ENCODE measurements around the gene HK3.
A peak's percentile ranks its signal among the peaks of the same experiment; 100 is the strongest.

HK3 gene

DNA sequence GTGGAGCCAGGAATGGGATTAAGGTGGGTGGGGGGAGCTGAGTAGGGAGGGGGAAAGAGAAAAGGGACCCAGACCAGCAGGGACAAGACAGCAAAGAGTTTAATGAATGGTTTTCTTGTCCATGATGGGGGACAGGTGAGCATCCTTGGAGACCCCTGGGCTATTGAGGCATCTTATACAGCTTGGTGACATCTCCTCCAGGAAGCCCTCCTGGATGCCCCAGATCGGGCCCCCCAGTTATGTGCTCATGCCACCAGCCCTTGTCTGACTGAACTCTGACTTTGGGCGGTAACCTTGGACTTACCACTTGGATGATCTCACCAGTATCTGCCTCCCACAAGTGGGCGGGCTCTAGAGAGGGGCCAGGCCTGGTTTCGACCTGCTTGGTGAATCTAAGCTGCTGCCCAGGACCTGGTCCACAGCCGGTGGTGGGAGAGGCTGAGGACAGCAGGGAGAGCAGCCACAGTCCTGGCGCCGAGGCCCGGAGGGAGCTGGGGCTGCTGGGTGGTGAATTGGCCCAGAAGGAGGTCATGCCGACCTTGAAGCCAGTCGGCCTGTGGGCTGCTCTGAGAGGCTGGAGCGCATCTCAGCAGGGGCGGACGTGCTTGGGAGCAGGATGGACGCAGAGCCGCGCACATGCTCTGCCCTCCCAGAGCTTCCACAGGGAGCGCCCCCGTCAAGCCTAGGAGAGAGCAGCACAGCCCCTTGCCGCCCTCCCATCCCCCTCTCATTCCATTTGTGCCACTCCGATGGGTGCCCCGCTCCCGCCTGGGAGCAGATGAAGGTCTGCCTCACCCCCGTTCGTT lies 52.6 kb downstream of the HK3 start:
- DNase-seq: no peak

DNA sequence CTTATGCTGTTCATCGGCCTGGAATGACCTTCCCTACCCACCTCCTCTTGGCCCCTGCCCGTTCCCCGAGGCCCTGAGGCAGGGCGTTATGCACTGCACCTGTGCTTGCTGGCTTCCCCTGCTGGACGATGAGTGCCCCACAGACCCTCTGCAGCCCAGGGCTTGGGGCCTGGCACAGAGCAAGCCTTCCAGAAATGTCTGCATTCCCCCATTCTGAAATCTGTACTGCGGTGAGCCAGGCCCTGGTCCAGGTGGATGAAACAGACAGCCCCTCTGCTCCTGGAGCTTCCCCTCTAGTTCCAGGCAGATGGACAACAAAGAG lies 53.8 kb downstream of the HK3 start:
- DNase-seq: no peak

DNA sequence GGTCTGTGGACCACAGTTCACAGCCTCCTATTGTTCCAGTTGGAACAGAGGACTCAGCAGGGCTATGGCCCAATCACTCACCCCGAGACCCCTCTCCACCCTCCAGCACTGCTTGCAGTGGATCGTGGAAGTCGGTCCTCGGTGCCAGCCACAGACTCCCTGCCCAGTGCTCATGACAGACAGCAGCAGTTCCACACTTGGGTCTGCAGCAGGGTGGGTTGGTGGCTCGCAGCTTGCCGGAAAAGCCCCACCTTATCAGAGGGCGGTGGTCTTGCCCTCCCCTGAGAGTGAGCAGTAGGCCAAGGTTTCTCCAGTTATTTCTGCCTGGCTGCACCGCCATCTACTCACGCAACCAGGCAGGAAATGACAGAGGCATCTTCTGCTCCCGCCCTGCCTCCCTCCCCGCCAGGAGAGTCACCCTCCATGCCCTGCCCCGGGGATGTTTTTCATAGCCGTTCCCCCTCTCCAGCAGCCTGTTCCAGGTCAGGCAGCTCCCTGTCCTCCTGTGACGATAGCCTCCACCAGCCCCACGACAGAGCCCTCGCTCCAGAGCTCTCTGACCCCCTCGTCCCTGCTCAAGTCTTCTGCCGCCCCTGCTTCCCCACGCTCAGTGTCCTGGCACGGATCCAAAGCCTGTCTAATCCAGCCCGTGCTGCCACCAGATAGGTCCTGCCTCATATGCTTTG lies 54.3 kb downstream of the HK3 start:
- no peak for DNase-seq

DNA sequence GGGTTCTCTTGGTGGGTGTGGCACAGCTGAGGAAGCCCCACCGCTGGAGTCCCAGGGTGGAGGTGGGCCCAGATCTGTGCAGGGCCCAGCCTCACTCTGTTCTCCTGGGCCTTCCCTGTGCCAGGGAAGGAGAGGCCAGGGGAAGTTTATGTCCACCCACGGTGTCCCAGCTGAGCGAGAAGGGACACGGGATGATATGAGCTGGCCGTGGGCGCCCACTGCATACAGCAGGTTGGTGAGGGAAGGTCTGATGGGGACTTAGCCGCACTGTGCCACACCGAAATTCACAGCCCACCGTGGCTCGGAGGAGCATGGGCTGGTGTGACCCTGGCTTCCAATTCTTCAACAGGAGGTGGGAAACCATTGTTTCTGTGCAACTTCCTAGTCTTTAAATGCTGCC lies 54.9 kb downstream of the HK3 start:
- DNase-seq: no peak

DNA sequence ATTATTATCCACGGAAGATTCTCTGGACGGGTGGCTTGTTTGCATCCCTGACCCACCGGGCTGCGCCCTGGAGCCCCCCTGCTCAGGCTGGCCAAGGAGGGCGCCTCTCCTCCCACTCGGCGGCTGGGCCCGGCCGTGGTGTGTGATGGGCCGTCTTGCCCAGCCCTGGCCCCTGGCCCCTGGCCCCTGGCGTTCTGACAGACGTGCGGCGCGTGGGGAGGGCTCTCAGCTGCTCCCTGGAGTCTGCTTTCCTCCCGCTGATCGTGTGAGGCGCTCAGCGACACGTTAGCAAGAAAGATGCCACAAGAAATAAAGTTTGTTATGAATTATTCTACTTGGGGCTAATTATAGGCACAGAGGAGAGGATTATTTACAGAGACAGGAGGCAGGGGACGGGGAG lies 55.5 kb downstream of the HK3 start:
- no peak for DNase-seq

DNA sequence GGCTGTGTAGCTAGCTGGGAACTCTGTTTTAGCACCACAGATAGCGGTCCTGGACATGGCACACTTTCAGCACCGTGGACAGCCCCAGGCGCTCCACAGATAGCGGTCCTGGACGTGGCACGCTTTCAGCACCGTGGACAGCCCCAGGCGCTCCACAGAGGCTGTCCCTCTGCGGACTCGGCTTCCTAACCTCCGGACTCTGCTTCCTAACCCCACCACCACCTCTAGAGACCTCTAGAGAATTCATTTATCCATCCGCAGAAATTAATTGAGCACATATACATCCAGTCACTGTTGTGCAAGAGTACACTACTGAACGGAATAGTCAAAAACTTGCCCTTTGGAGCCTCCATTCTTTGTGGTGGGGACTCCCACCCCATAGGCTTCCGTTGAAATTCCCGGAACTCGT lies 61.4 kb downstream of the HK3 start:
- peak in 3 of 4 experiments; percentile 19 to 51 (median 31) for DNase-seq

DNA sequence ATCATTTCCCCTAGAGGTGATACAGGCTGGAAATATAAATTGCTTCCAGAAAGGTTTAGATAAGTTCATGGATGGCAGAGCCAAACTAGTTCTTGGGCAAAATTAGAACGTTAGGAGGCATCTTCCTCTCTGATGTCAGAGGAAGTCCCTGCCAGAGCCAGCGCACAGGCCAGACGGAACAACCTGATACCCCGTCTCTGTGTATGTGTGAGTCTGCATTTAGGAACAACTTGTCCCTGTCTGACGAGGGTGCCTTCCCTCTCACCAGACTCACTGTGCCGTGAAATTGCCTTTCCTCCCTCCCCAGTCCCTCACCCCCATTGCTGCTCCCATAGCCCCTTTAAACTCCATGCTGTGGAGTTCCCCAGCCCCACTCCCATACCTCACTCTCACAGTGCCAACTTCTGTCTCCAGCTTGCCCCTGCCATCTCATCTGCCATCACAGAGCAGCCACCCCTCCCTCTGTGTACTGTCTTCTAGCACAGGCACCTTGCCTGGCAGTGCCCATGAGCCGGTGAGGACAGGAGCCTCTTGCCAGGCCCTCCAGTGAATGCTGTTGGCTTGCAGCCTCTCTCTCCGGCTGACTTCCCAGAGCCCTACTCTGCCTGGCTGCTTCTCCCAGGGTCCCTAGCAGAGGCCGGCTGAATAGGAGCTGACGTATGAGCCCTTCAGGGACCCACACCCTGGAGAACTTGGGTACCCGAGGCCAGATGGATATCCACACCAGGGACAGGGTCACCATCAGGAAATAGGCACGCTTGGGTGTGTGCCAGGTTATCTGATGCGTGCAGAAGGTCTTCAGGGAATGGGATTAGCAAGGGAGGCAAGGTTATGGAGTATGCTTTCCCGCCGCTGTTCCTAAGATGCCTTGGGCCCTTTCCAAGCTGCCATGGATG lies 62.1 kb downstream of the HK3 start:
- DNase-seq: no peak

DNA sequence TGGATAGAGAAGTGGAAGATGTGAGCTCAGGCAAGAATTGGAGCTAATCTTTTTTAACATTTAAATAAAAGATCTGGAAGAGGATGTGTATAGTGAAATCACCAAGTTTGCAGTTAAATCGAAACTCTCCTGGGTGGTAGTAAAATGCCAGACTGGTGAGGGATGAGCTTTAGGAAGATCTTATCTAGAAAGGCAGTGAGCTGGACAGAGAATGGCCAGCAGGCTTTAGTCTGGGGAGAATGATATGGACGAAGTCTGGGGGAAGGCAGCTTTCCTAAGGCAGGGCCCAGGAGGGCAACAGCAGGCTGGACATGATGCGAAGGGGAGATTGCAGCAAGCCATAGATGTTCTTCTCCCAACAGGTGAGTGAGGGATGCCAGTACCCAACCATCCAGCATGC lies 63.2 kb downstream of the HK3 start:
- DNase-seq: no peak

DNA sequence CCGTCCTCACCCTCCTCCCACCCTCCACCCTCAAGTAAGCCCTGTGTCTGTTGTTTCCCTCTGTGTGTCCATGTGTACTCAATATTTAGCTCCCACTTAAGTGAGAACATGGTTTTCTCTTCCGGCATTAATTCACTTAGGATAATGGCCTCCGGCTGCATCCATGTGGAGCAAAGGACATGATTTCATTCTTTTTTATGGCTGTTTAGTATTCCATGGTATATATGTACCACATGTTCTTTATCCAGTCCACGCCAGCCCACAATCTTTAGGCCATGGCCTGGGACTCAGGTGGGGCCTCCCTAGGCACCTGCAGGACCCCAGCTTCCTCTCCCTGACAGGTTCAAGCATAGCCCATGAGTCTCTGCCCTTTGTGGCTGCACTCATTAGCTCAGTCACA lies 65.9 kb downstream of the HK3 start:
- no peak for DNase-seq

DNA sequence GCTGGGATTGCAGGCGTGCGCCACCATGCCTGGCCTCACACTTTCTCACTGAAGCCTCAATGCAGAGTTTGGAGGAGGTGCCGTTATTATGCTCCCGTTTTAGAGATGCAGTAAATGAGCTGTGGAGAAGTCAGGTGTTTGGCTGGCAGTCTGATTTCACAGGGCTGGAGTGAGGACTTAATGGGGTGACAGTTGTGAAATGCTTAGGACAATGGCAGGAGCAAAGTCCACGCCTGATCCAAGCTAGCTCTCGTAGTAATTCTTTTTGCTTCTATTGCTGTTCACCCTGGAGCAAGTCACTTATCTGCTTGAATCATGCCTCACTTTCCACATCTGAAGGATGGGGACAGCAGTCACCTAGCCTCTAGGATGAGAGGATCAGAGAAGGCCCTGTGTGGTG lies 67.0 kb downstream of the HK3 start:
- DNase-seq: no peak

DNA sequence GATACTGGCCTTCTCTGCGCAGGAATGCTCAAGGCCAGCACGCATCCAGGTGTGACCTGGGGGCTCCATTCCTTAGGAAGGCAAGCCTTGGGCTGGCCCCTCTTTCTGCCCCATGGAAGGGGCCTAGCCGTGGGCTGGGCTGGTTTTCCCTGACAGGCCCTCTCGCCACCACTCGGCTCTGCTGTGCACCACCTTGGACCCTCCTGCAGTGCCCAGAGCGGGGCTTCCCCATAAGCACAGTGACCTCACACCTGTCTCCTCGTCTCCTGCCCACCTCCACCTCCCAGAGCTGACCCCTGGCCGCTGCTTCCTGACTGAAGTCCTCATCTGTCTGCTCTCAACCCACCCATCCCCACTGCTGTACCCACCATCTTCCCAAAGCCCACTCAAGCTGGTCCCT lies 67.7 kb downstream of the HK3 start:
- no peak for DNase-seq

DNA sequence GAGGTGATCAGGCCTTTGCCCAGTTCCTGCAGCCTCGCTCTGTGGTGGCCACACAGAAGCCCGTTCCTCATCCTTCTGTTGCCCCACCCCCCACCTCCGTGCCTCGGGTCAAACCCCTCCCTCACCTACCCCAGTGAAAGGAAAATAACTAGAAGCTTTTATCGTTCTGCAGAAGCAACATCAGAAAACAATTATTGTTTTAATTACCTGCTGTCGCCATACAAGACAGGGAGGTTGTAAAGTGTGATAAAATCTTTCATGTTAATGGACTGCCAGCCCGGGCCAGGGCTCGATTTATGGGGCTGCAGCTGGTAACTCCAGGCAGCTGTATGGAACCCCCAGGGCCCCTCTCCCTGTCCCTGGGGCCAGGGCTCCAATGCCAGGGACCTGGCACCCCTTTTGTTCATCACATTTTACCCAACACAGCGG lies 68.1 kb downstream of the HK3 start:
- no peak for DNase-seq
